Measurements from ENCODE around the gene EIF3I.
A peak's percentile ranks its signal among the peaks of the same experiment; 100 is the strongest.

Gene EIF3I

GRCh38 chr1:32263744-32264143, 41.5 kb downstream of the EIF3I start:
- no peak for DNase-seq (ENCODE audit: low read depth in 2 of 3, low spot score in 1 of 3)

DNA sequence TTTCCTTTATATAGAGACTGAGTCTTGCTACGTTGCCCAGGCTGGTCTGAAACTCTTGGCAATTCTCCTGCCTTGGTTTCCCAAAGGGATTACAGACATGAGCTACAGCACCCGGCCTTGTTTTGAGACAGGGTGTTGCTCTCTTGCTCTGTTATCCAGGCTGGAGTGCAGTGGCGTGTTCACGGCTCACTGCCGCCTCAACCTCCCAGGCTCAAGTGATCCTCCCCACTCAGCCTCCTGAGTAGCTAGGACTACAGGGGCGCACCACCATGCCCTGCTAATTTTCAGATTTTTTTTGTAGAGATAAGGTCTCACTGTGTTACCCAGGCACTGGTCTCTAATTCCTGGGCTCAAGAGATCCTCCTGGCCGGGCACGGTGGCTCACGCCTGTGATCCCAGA, 43.6 kb downstream of the EIF3I start:
- no peak for DNase-seq (ENCODE audit: low read depth in 2 of 3, low spot score in 1 of 3)

- DNase-seq (ENCODE audit: low read depth in 2 of 3, low spot score in 1 of 3), result no peak
Measured at GRCh38 chr1:32266921-32267591, 44.8 kb downstream of the EIF3I start.

GRCh38 chr1:32269744-32270143, 47.5 kb downstream of the EIF3I start:
- DNase-seq (ENCODE audit: low read depth in 2 of 3, low spot score in 1 of 3), result no peak

DNA sequence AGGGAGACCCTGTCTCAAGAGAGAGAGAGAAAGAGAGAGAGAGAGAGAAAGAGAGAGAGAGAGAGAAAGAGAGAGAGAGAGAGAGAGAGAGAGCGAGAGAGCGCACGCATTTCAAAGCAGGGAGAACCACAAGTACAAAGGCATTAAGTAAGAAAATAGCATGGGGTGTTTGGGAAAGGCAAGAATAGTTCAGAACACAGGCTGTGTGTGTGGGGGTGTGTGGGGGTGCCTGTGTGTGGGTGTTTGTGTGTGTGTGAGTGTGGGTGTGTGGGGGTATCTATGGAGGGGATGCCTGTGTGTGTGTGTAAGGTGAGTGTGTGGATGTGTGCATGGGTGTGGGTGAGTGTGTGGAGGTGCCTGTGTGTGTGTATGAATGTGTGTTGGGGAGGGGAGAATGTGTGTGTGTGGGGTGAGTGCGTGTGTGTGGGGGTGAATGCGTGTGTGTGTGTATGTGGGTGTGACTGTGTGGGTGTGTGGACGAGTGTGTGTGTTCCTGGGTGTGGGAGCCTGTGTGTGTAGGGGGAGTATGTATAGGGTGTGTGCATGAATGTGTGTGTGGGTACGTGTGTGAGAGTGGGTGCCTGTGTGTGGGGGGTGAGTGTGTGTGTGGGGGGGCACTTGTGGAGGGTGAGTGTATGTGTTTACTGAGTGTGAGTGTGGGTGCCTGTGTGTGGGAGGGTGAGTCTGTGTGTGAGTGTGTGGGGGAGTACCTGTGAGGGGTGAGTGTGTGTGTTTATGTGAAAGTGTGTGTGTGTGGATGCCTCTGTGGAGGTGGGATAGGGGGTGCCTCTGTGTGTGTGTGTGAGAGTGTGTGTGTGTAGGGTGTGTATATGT, 50.6 kb downstream of the EIF3I start:
- DNase-seq (ENCODE audit: low read depth in 2 of 3, low spot score in 1 of 3), result no peak

- DNase-seq (ENCODE audit: low read depth in 2 of 3, low spot score in 1 of 3), result peak; percentile 59 to 76 (median 71)
Measured at GRCh38 chr1:32273391-32274208, 51.4 kb downstream of the EIF3I start.

GRCh38 chr1:32274646-32275340, 52.6 kb downstream of the EIF3I start:
- no peak for DNase-seq (ENCODE audit: low read depth in 2 of 3, low spot score in 1 of 3)

DNA sequence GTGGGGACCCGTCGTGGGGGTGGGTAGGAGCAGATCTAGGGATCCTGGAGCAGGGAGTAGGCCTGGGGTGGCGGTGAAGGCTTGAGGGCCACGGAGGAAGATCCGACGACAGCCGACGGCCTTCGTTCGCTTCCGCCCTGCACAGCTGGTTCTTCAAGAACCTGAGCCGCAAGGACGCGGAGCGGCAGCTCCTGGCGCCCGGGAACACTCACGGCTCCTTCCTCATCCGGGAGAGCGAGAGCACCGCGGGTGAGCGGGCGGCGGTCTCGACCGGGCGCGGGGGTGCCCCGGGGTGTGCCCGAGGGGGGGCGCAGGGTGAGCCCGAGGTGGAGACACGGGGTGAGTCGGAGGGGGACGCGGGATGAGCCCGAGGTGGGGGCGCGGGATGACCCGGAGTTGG, 53.2 kb downstream of the EIF3I start:
- no peak for DNase-seq (ENCODE audit: low read depth in 2 of 3, low spot score in 1 of 3)

- no peak for DNase-seq (ENCODE audit: low read depth in 2 of 3, low spot score in 1 of 3)
Measured at GRCh38 chr1:32276032-32276782, 54.0 kb downstream of the EIF3I start.
